HUES64 (cell line): ENCODE data around the gene ETFDH.

Experiments used
- H3K27ac ChIP-seq: 2 replicates; pipeline ENCODE4 v1.7.0; 2013; ENCODE audit warnings: low read depth, low read length, inconsistent platforms
- H3K27me3 ChIP-seq: 2 replicates; pipeline ENCODE4 v1.6.1; 2013; ENCODE audit warnings: mild to moderate bottlenecking, low read length; ENCODE audit not compliant: insufficient read depth
- H3K36me3 ChIP-seq: 2 replicates; pipeline ENCODE4 v1.6.1; 2013; ENCODE audit warnings: mild to moderate bottlenecking, low read length; ENCODE audit not compliant: insufficient read depth
- H3K4me1 ChIP-seq: 2 replicates; pipeline ENCODE4 v1.6.1; 2013; ENCODE audit warnings: mild to moderate bottlenecking, low read length, moderate library complexity; ENCODE audit not compliant: insufficient read depth
- H3K4me3 ChIP-seq: 2 replicates; pipeline ENCODE4 v1.5.1; 2013; ENCODE audit warnings: mild to moderate bottlenecking, low read length, moderate library complexity
- H3K9ac ChIP-seq: 2 replicates; pipeline ENCODE4 v1.6.1; 2013; ENCODE audit warnings: mild to moderate bottlenecking, low read depth, low read length
- H3K9me3 ChIP-seq: 2 replicates; pipeline ENCODE4 v1.6.1; 2013; ENCODE audit warnings: low read depth, low read length; ENCODE audit not compliant: insufficient read depth
- WGBS: fragments of 150-250, 120-280 bp; methylation state at CpG from one replicate; pipeline ENCODE4 v1.1.7; 2013; ENCODE audit warnings: missing lambda C conversion rate; 5-methylcytosine and 5-hydroxymethylcytosine counted together

Gene ETFDH

GRCh38 chr4:158756588-158756987, 84.5 kb downstream of the ETFDH start:
- no peaks in the 10 kb centered on the region for H3K9me3 ChIP-seq
- no peaks in the 10 kb centered on the region for H3K27me3 ChIP-seq
- no peak overlapping the region for H3K27ac ChIP-seq
- H3K4me3 ChIP-seq: no peak overlapping the region
- H3K4me1 ChIP-seq: no peaks in the 10 kb centered on the region
- no peak overlapping the region for H3K9ac ChIP-seq
- H3K36me3 ChIP-seq: no peaks in the 10 kb centered on the region

- Histone ChIP-seq H3K9ac (no peak overlapping the region), H3K9me3 (no peaks in the 10 kb centered on the region), H3K36me3 (no peaks in the 10 kb centered on the region), H3K4me3 (no peak overlapping the region), H3K27ac (no peak overlapping the region), H3K4me1 (no peaks in the 10 kb centered on the region), H3K27me3 (no peaks in the 10 kb centered on the region)
- 91% methylated on average over 4 of the region's 4 CpGs for WGBS
These were observed 86.0 kb downstream of the ETFDH start for GRCh38 chr4:158758142-158758541.

- Histone ChIP-seq H3K4me3 (no peak overlapping the region), H3K27me3 (no peaks in the 10 kb centered on the region), H3K9me3 (no peaks in the 10 kb centered on the region), H3K4me1 (no peaks in the 10 kb centered on the region), H3K27ac (no peak overlapping the region), H3K36me3 (no peaks in the 10 kb centered on the region), H3K9ac (no peak overlapping the region)
- 91% methylated on average over 4 of the region's 4 CpGs for WGBS
These were observed 86.6 kb downstream of the ETFDH start for GRCh38 chr4:158758703-158759102.
